Esophagus mucosa (tissue), 1 donor: Measurements from ENCODE around the gene FRMD3. TPM values are rescaled to one million over a fixed set of nuclear protein-coding genes. Genes with fewer than 3 reads are reported as not detected.

Source experiments
- ATAC-seq: fragments of 200-7000 bp; cut with Tn5 transposase; one replicate; pipeline ENCODE4 v1.9.1; 2020
- total RNA-seq: library from RNA; stranded (reverse); gene quantifications from one replicate; pipeline ENCODE4 v1.2.4, GENCODE V29; 2023
- donor health status: DM: yes; HTN: yes; CAD: no.

The FRMD3 gene
- total RNA-seq, 1 donor from 2014 or later = 0.60 TPM

DNA sequence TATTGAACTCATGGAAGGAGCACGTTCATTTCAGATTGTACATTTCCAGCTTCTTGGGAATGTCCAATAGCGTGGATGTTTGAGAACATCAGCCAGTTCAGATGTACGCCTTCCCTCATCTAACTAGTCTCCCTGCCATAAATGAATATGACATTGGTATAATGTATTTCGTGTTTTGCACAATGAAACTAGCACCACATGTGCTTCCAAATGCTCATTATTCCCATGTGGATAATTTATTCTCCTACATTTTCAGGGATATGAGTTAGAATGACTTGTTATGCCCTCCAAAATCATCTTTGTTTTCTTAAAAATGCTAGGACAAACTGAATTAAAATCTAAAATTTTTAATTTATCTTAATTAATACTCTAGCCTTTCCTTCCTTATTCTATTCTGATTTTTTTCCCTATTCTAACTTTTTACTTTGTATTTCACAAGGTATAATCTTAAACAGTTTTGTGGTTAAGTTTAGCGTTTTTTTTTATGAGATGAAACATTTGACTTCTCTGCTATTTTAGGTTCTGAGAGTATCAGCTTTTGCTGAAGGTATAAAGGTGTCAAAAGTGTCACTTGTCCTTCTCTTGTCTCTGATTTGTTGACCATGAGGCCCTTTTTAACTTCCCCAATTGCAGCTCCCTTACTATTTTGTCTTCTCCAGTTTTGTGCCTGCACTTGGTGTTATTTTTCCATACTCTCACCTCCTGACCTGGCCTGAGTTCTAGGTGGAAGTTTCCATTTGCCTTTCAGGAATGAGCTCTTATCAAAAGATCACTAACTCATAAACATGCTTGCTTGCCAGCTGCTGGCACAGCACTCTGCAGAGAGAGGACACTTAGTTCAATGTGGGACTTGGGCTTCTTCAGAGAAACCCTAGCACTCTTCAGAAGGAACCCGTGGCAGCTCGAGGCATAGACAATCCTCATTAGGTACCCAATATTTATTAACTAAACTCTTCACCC, 106.8 kb downstream of the FRMD3 start:
- no peak for ATAC-seq

DNA sequence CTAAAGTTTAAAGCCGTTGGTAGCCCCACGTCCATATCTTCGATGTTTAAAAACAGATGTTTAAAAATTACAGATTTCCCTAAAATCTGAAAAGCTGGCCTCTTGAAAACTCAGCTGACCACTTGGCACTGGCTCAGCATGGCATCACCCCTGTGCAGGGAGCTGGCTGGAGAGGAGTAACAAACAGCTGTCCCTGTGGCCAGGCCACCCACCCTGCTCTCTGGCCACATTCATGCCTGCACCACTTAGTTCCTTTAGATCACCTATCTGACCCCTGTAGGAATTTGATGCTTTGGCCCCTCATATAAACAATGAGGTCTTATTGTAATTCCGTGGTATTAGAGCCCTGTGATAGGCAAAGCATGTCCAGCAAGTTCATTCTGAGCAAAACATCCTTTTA, 107.5 kb downstream of the FRMD3 start:
- ATAC-seq = no peak

GRCh38 chr9:83429229-83429628, 109.0 kb downstream of the FRMD3 start:
- no peak for ATAC-seq

DNA sequence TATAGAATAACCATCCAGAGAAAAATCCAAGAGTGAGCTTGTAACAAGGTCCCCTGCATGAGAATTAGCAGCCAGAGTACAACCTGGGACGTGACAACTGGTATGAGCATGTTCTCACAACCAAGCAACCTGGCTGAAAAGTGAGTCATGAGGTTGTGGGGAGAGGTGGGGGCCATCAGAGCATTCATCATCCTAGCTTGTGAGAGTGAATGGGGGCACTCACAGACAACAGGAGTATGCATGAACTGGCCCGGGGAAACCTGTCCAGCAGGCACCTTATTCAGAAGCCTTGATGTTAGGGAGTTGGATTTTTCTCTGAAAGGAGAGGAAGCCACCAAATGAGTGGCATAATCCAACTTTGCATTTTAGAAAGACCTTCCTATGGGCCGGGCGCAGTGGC, 113.0 kb downstream of the FRMD3 start:
- peak; percentile 75 for ATAC-seq

DNA sequence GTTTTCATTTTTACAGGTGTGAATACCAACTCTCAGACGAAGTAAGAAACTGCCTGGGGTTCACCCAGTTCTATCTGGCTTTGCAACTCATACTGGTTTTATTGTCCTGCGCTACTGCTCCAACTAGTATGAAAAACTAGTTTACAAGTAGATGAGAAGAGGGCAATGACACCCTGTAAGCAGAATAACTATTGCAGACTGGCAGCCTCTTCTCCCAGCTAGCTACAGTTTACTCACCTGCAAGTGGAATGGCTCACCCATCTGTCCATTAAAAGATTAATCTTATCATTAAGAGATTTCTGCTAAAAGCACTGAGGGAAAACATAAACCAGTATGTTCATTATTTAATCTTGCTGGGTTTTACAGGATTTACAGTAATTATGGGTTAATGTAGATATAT, 113.4 kb downstream of the FRMD3 start:
- ATAC-seq = no peak

GRCh38 chr9:83423815-83424707, 114.1 kb downstream of the FRMD3 start:
- ATAC-seq = no peak

- ATAC-seq = no peak
These were observed 115.7 kb downstream of the FRMD3 start for GRCh38 chr9:83422527-83422926.

DNA sequence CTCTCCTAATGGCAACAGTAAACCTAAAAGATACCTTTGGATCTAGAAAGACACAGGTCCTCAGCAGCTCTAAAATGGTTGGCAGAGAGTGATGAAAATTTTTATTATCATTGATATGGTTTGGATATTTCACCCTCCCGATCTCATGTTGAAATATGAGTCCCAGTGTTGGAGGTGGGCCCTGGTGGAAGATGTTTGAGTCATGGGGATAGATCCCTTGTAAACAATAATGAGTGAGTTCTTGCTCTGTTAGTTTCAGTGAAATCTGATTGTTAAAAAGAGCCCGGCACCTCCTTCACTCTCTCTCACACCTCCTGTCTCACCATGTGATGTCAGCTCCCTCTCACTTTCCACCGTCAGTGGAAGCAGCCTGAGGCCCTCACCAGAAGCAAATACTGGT, 117.7 kb downstream of the FRMD3 start:
- no peak for ATAC-seq

- ATAC-seq = no peak
These were observed 118.2 kb downstream of the FRMD3 start for GRCh38 chr9:83419961-83420360.

DNA sequence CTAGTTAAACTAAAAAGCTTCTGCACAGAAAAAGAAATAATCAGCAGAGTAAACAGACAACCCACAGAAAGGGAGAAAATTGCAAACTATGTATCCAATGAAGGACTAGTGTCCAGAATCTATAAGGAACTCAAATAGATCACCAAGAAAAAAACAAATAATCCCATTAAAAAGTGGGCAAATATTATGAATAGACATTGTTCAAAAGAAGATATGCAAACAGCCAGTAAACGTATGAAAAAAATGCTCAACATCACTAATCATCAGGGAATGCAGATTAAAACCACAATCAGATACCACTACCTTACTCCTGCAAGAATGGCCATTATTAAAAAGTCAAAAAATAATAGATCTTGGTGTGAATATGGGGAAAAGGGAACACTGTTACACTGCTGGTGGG, 119.9 kb downstream of the FRMD3 start:
- no peak for ATAC-seq

GRCh38 chr9:83413367-83413766, 124.8 kb downstream of the FRMD3 start:
- no peak for ATAC-seq

DNA sequence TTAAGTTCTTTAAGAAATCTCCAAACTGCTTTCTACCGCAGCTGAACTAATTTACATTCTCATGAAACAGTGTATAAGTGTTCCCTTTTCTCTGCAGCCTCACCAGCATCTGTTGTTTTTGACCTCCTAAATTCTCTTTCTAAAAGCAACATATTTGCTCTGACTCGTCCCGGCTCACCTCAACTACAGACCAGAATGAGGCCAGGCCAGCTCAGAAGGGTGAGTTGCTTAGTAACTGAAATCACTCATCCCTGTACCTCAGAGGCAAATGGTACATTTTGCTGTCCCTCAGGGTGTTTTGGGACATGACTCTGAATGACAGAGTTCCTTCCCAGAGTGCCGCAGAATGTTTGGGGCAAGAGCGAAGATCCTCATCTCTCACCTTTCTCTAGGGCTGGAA, 127.5 kb downstream of the FRMD3 start:
- no peak for ATAC-seq

DNA sequence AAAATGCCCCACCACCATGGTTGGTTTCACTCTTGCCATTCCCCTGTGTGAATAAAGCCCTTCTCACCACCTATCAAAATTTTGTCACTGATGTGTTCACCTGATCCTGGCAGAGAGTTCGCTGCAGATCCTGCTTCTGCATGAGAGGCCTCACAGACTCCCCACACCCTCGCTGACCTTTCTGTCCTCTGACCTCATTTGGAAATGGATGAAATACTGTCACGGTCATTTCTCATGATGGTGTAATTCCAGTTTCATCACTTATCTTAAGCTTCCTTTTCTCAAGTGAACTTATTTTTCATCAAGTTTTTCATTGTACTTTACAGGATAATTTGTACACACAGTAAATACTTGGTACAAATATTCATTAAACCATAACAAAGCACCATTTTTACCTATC, 131.3 kb downstream of the FRMD3 start:
- ATAC-seq = no peak

- no peak for ATAC-seq
These were observed 132.4 kb downstream of the FRMD3 start for GRCh38 chr9:83405759-83406158.

GRCh38 chr9:83403527-83404238, 134.5 kb downstream of the FRMD3 start:
- no peak for ATAC-seq

- ATAC-seq = no peak
These were observed 136.8 kb downstream of the FRMD3 start for GRCh38 chr9:83401328-83401900.

GRCh38 chr9:83396813-83397212, 141.4 kb downstream of the FRMD3 start:
- no peak for ATAC-seq

- no peak for ATAC-seq
These were observed 141.9 kb downstream of the FRMD3 start for GRCh38 chr9:83396342-83396741.

DNA sequence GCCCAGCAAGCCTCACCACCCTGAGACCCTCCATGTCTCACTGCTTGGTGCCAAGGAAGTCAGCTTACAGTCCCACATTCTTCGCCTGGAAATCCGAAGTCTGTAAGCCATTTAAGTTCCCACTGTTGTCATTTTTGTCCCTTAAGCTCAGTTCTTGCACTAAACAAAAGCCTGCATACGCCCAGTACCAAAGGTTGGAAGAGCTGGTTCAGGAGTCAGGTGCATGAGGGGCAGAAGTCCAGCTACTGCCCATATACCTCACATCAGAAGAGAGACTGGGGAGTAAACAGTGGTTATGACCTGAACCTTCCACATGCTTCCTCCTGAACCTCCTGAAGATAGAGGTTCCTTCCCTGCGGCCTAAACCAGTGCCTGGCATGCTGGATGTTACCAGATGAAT, 146.0 kb downstream of the FRMD3 start:
- no peak for ATAC-seq

- ATAC-seq = no peak
These were observed 149.9 kb downstream of the FRMD3 start for GRCh38 chr9:83388346-83388745.

DNA sequence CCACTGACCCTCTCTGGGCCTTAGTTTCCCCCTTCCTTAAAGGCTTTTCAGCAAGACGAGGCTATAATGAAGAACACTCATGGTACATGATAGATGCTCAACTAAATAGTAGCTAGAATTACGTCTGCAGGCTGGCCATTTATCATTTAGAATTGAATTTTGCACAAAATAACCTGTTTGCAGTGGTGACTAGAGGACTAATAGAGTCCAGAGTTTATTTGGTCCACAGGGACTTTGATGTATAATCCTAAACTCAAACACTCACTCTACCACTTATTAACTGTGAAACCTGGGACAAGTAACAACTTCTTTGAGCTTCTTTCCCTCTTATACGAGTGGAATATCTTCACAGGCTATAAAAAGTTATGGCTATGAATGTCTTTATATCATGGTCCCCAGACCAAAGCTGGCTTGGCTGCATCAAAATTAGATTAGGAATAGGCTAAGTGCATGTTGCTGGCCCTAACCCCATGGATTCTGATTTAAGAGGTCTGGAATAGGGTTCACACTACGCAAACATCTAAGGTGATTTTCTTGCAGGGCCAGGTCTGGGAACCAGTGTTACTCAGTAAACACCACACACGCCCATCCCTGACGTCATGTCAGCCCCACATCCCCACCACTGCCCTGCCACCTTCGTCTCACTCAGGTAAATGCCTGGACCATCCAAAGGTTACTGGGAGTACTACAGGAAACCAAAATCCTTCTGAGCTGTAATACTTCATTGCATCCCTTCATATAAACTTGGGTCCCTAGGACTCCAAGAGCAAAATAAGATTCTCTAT, 150.6 kb downstream of the FRMD3 start:
- no peak for ATAC-seq

GRCh38 chr9:83385317-83385716, 152.9 kb downstream of the FRMD3 start:
- ATAC-seq = no peak
